GM12875 (cell line): ENCODE results near the gene VMP1.
"Not testable (repeated sequence)": the region's sequence is repeated elsewhere in the genome, so short reads cannot be mapped to it uniquely, and the experiment has no call there.

Source experiments
- H3K4me3 ChIP-seq: one replicate; pipeline ENCODE4 v1.5.1; 2011; ENCODE audit warnings: low read depth, low read length, control low read depth
- CTCF ChIP-seq: IDR thresholded peaks from 2 replicates; pipeline ENCODE4 v1.5.1; 2011; ENCODE audit warnings: low read depth, mild to moderate bottlenecking, control low read depth, inconsistent platforms, low read length, moderate library complexity, borderline replicate concordance; ENCODE audit not compliant: insufficient read depth

Gene VMP1

GRCh38 chr17:59752446-59752845 is 45.0 kb downstream of the VMP1 start:
- no peak overlapping the region for H3K4me3 ChIP-seq

GRCh38 chr17:59752922-59753321 is 45.5 kb downstream of the VMP1 start:
- no peak for TF ChIP-seq CTCF
- no peak overlapping the region for H3K4me3 ChIP-seq

More at GRCh38 chr17:59752446-59752845, 45.0 kb downstream of the VMP1 start:
- no peak for TF ChIP-seq CTCF

GRCh38 chr17:59753522-59754467 is 46.3 kb downstream of the VMP1 start:
- TF ChIP-seq CTCF, result peak; percentile 22; the same call in 1 of the 2 replicates
- H3K4me3 ChIP-seq, result no peak overlapping the region

GRCh38 chr17:59754552-59754951 is 47.1 kb downstream of the VMP1 start:
- no peak for TF ChIP-seq CTCF
- no peak overlapping the region for H3K4me3 ChIP-seq

GRCh38 chr17:59755069-59755468 is 47.6 kb downstream of the VMP1 start:
- H3K4me3 ChIP-seq, result not testable (repeated sequence)

- H3K4me3 ChIP-seq, result no peak overlapping the region
- TF ChIP-seq CTCF, result no peak
These were observed 48.9 kb downstream of the VMP1 start for GRCh38 chr17:59756236-59756818.

- no peak overlapping the region for H3K4me3 ChIP-seq
- TF ChIP-seq CTCF, result no peak
These were observed 49.6 kb downstream of the VMP1 start for GRCh38 chr17:59757043-59757442.
